ENCODE measurements around the gene PPP6R2. TPM values are rescaled to one million over a fixed set of nuclear protein-coding genes. Genes with fewer than 3 reads are reported as not detected.

Gene PPP6R2
- total RNA-seq, 8 experiments from 2014 or later = 25.1 to 75.6 (median 40.4) TPM

- no peak for ATAC-seq (replicated peaks in 6 of 8)
- H3K4me1 ChIP-seq (replicated peaks in 1 of 2) = no peaks in the 10 kb centered on the region
- WGBS, 10 experiments = 80 to 100% (median 93%) methylated on average over 2 to 11 of the region's 28 CpGs; no CpG with 5 or more reads in 4 of the 10 experiments
- H3K4me3 ChIP-seq = no peak overlapping the region
- H3K27ac ChIP-seq = no peak overlapping the region
- in situ Hi-C loops (cut with MboI; ENCODE audit: low pct_unique_long_range_greater_than_20kb in 2 of 9, low sequenced_read_pairs in 9 of 9, unreplicated experiment in 9 of 9) = no loop called here
These were observed 120.2 kb downstream of the PPP6R2 start for GRCh38 chr22:50463188-50463900.

- 80% methylated on average over 4 of the region's 24 CpGs; no CpG with 5 or more reads in 9 of the 10 experiments for WGBS, 10 experiments
- no peaks in the 10 kb centered on the region for H3K4me1 ChIP-seq (replicated peaks in 1 of 2)
- no peak overlapping the region for H3K4me3 ChIP-seq
- H3K27ac ChIP-seq = no peak overlapping the region
- ATAC-seq (replicated peaks in 6 of 8) = no peak
- in situ Hi-C loops (cut with MboI; ENCODE audit: low pct_unique_long_range_greater_than_20kb in 2 of 9, low sequenced_read_pairs in 9 of 9, unreplicated experiment in 9 of 9) = no loop called here
These were observed 121.3 kb downstream of the PPP6R2 start for GRCh38 chr22:50464451-50464850.

- 96 to 100% (median 100%) methylated on average over 1 to 4 of the region's 30 CpGs; no CpG with 5 or more reads in 7 of the 10 experiments for WGBS, 10 experiments
These were observed 122.2 kb downstream of the PPP6R2 start for GRCh38 chr22:50465066-50465930.

GRCh38 chr22:50467341-50467740 lies 124.2 kb downstream of the PPP6R2 start:
- no peak for ATAC-seq (replicated peaks in 6 of 8)
- no peak overlapping the region for H3K4me3 ChIP-seq
- in situ Hi-C loops (cut with MboI; ENCODE audit: low pct_unique_long_range_greater_than_20kb in 2 of 9, low sequenced_read_pairs in 9 of 9, unreplicated experiment in 9 of 9) = no loop called here
- peaks cover 2 to 8% of the 10 kb centered on the region in 2 donors for H3K4me1 ChIP-seq (replicated peaks in 1 of 2)
- H3K27ac ChIP-seq = no peak overlapping the region
- 94 to 100% methylated on average over 2 to 7 of the region's 24 CpGs; no CpG with 5 or more reads in 8 of the 10 experiments for WGBS, 10 experiments

More at GRCh38 chr22:50465066-50465930, 122.2 kb downstream of the PPP6R2 start:
- Histone ChIP-seq H3K27ac (no peak overlapping the region), H3K4me1 (replicated peaks in 1 of 2) (peaks cover 1 to 2% of the 10 kb centered on the region in 2 donors), H3K4me3 (no peak overlapping the region)
- no peak for ATAC-seq (replicated peaks in 6 of 8)
- in situ Hi-C loops (cut with MboI; ENCODE audit: low pct_unique_long_range_greater_than_20kb in 2 of 9, low sequenced_read_pairs in 9 of 9, unreplicated experiment in 9 of 9) = no loop called here

- H3K27ac ChIP-seq = no peak overlapping the region
- ATAC-seq (replicated peaks in 6 of 8) = peak in 1 of 8 experiments; percentile 5
- WGBS, 10 experiments = no CpG with 5 or more reads among the region's 22 CpGs
- in situ Hi-C loops (cut with MboI; ENCODE audit: low pct_unique_long_range_greater_than_20kb in 2 of 9, low sequenced_read_pairs in 9 of 9, unreplicated experiment in 9 of 9) = no loop called here
- H3K4me1 ChIP-seq (replicated peaks in 1 of 2) = peaks cover 7 to 11% of the 10 kb centered on the region in 2 donors
- no peak overlapping the region for H3K4me3 ChIP-seq
These were observed 124.8 kb downstream of the PPP6R2 start for GRCh38 chr22:50467773-50468440.

GRCh38 chr22:50468626-50469025 lies 125.5 kb downstream of the PPP6R2 start:
- H3K27ac ChIP-seq = no peak overlapping the region
- in situ Hi-C loops (cut with MboI; ENCODE audit: low pct_unique_long_range_greater_than_20kb in 2 of 9, low sequenced_read_pairs in 9 of 9, unreplicated experiment in 9 of 9) = no loop called here
- no peak for ATAC-seq (replicated peaks in 6 of 8)
- H3K4me3 ChIP-seq = no peak overlapping the region
- no CpG with 5 or more reads among the region's 8 CpGs for WGBS, 10 experiments
- H3K4me1 ChIP-seq (replicated peaks in 1 of 2) = peaks cover 13 to 18% of the 10 kb centered on the region in 2 donors

GRCh38 chr22:50469377-50470305 lies 126.5 kb downstream of the PPP6R2 start:
- in situ Hi-C loops (cut with MboI; ENCODE audit: low pct_unique_long_range_greater_than_20kb in 2 of 9, low sequenced_read_pairs in 9 of 9, unreplicated experiment in 9 of 9) = no loop called here
- Histone ChIP-seq H3K27ac (no peak overlapping the region), H3K4me3 (no peak overlapping the region), H3K4me1 (replicated peaks in 1 of 2) (peaks cover 15 to 20% of the 10 kb centered on the region in 2 donors)
- peak in 2 of 8 experiments; percentile 4 to 10 for ATAC-seq (replicated peaks in 6 of 8)
- WGBS, 10 experiments = no CpG with 5 or more reads among the region's 25 CpGs

GRCh38 chr22:50470491-50470890 lies 127.4 kb downstream of the PPP6R2 start:
- 80 to 100% (median 86%) methylated on average over 1 to 3 of the region's 6 CpGs; no CpG with 5 or more reads in 6 of the 10 experiments for WGBS, 10 experiments
- Histone ChIP-seq H3K4me1 (replicated peaks in 1 of 2) (peaks cover 18 to 22% of the 10 kb centered on the region in 2 donors), H3K27ac (no peak overlapping the region), H3K4me3 (no peak overlapping the region)
- no peak for ATAC-seq (replicated peaks in 6 of 8)
- in situ Hi-C loops (cut with MboI; ENCODE audit: low pct_unique_long_range_greater_than_20kb in 2 of 9, low sequenced_read_pairs in 9 of 9, unreplicated experiment in 9 of 9) = no loop called here

GRCh38 chr22:50471197-50471847 lies 128.2 kb downstream of the PPP6R2 start:
- in situ Hi-C loops (cut with MboI; ENCODE audit: low pct_unique_long_range_greater_than_20kb in 2 of 9, low sequenced_read_pairs in 9 of 9, unreplicated experiment in 9 of 9) = no loop called here
- peaks cover 19 to 24% of the 10 kb centered on the region in 2 donors for H3K4me1 ChIP-seq (replicated peaks in 1 of 2)
- no peak for ATAC-seq (replicated peaks in 6 of 8)
- WGBS, 10 experiments = 64 to 97% (median 80%) methylated on average over 2 to 9 of the region's 21 CpGs; no CpG with 5 or more reads in 6 of the 10 experiments
- no peak overlapping the region for H3K4me3 ChIP-seq
- no peak overlapping the region for H3K27ac ChIP-seq

GRCh38 chr22:50471962-50472361 lies 128.8 kb downstream of the PPP6R2 start:
- in situ Hi-C loops (cut with MboI; ENCODE audit: low pct_unique_long_range_greater_than_20kb in 2 of 9, low sequenced_read_pairs in 9 of 9, unreplicated experiment in 9 of 9) = no loop called here
- H3K4me3 ChIP-seq = no peak overlapping the region
- WGBS, 10 experiments = 80 to 100% (median 90%) methylated on average over 1 to 3 of the region's 5 CpGs; no CpG with 5 or more reads in 4 of the 10 experiments
- no peak for ATAC-seq (replicated peaks in 6 of 8)
- H3K4me1 ChIP-seq (replicated peaks in 1 of 2) = peaks cover 22 to 27% of the 10 kb centered on the region in 2 donors
- no peak overlapping the region for H3K27ac ChIP-seq

GRCh38 chr22:50473088-50473487 lies 130.0 kb downstream of the PPP6R2 start:
- H3K27ac ChIP-seq = no peak overlapping the region
- in situ Hi-C loops (cut with MboI; ENCODE audit: low pct_unique_long_range_greater_than_20kb in 2 of 9, low sequenced_read_pairs in 9 of 9, unreplicated experiment in 9 of 9) = no loop called here
- WGBS, 10 experiments = 40 to 90% (median 56%) methylated on average over 2 of the region's 6 CpGs; no CpG with 5 or more reads in 7 of the 10 experiments
- H3K4me3 ChIP-seq = peak overlapping the region in 2 of 5 donors; percentile 94 to 99
- no peak for ATAC-seq (replicated peaks in 6 of 8)
- H3K4me1 ChIP-seq (replicated peaks in 1 of 2) = peaks cover 26 to 27% of the 10 kb centered on the region in 2 donors
